GM23338 (cell line): ENCODE measurements around the gene SPTBN4. TPM values are rescaled to one million over a fixed set of nuclear protein-coding genes. Genes with fewer than 3 reads are reported as not detected.

Source experiments
- ATAC-seq: fragments of 200-7000 bp; cut with Tn5 transposase; 3 replicates; pipeline ENCODE4 v1.9.1; 2020
- DNase-seq: peaks from one replicate; pipeline ENCODE4 v3.0.0-alpha.2; 2015; ENCODE audit warnings: low spot score
- H2AFZ ChIP-seq: fragments of 200-600 bp; sonication (generic); 2 replicates; pipeline ENCODE4 v1.8.0; 2016; ENCODE audit warnings: antibody characterized with exemption, mild to moderate bottlenecking, moderate library complexity
- H3F3A ChIP-seq: fragments of 200-600 bp; sonication (generic); replicated peaks from 2 replicates; pipeline ENCODE4 v1.8.0; 2017; ENCODE audit warnings: antibody characterized with exemption, mixed run types, low read depth
- H3K27ac ChIP-seq: fragments of 200-600 bp; sonication (generic); 2 replicates; pipeline ENCODE4 v1.6.1; 2016; ENCODE audit warnings: low read depth
- H3K27me3 ChIP-seq: fragments of 200-600 bp; sonication (generic); 2 replicates; pipeline ENCODE4 v1.8.0; 2016; ENCODE audit warnings: mild to moderate bottlenecking, mixed run types, moderate library complexity; ENCODE audit not compliant: insufficient read depth
- H3K36me3 ChIP-seq: fragments of 200-600 bp; sonication (generic); 2 replicates; pipeline ENCODE4 v1.8.0; 2016; ENCODE audit warnings: mild to moderate bottlenecking; ENCODE audit not compliant: insufficient read depth
- H3K4me1 ChIP-seq: fragments of 200-600 bp; sonication (generic); 2 replicates; pipeline ENCODE4 v1.8.0; 2016; ENCODE audit warnings: mild to moderate bottlenecking, moderate library complexity; ENCODE audit not compliant: insufficient read depth
- H3K4me2 ChIP-seq: fragments of 200-600 bp; sonication (generic); 2 replicates; pipeline ENCODE4 v1.7.1; 2017; ENCODE audit warnings: mixed run types
- H3K4me3 ChIP-seq: fragments of 200-600 bp; sonication (generic); 2 replicates; pipeline ENCODE4 v1.6.1; 2016; ENCODE audit warnings: mixed run types
- H3K79me2 ChIP-seq: fragments of 200-600 bp; sonication (generic); replicated peaks from 2 replicates; pipeline ENCODE4 v1.8.0; 2017; ENCODE audit warnings: mild to moderate bottlenecking; ENCODE audit not compliant: insufficient read depth
- H3K9me2 ChIP-seq: fragments of 200-600 bp; sonication (generic); 2 replicates; pipeline ENCODE4 v1.8.0; 2017; ENCODE audit not compliant: insufficient read depth
- H4K20me1 ChIP-seq: fragments of 200-600 bp; sonication (generic); replicated peaks from 2 replicates; pipeline ENCODE4 v1.8.0; 2017; ENCODE audit warnings: mild to moderate bottlenecking; ENCODE audit not compliant: insufficient read depth
- H3K27ac Mint-ChIP-seq: 2 replicates; pipeline ENCODE4 v1.8.0; 2020; ENCODE audit warnings: inconsistent platforms, mild to moderate bottlenecking, moderate library complexity, mixed read lengths
- H3K27me3 Mint-ChIP-seq: 3 replicates; pipeline ENCODE4 v1.8.0; 2022; ENCODE audit warnings: low read depth, mild to moderate bottlenecking, moderate library complexity, mixed read lengths, inconsistent platforms; ENCODE audit not compliant: insufficient read depth, poor library complexity
- H3K36me3 Mint-ChIP-seq: 3 replicates; pipeline ENCODE4 v1.8.0; 2021; ENCODE audit warnings: low read depth, mild to moderate bottlenecking, inconsistent platforms, moderate library complexity, mixed read lengths
- H3K4me1 Mint-ChIP-seq: 3 replicates; pipeline ENCODE4 v1.8.0; 2020; ENCODE audit warnings: mild to moderate bottlenecking, inconsistent platforms, mixed read lengths
- H3K4me3 Mint-ChIP-seq: 3 replicates; pipeline ENCODE4 v1.8.0; 2021; ENCODE audit warnings: moderate library complexity, mild to moderate bottlenecking, inconsistent platforms, mixed read lengths
- H3K9me3 Mint-ChIP-seq: 3 replicates; pipeline ENCODE4 v1.8.0; 2020; ENCODE audit warnings: moderate library complexity, mild to moderate bottlenecking, inconsistent platforms, mixed read lengths
- CTCF ChIP-seq, 2 experiments: fragments of 200-600 bp in 1 of 2; sonication (generic) in 1 of 2; conservative IDR thresholded peaks; 2 replicates each; pipeline versions ENCODE4 v1.5.1 to v1.6.1; 2016 to 2017; ENCODE audit warnings: antibody characterized with exemption in 2 of 2, low read depth in 2 of 2, mild to moderate bottlenecking in 2 of 2, moderate library complexity in 1 of 2
- EZH2phosphoT487 ChIP-seq: fragments of 200-600 bp; sonication (generic); IDR thresholded peaks from one replicate; pipeline ENCODE4 v1.8.1; 2018; ENCODE audit warnings: antibody characterized with exemption; ENCODE audit not compliant: unreplicated experiment
- JUNB ChIP-seq: IDR thresholded peaks from one replicate; pipeline ENCODE4 v1.6.1; 2016; ENCODE audit warnings: antibody characterized with exemption; ENCODE audit not compliant: unreplicated experiment
- NANOG ChIP-seq: IDR thresholded peaks from 2 replicates; pipeline ENCODE4 v1.6.1; 2016; ENCODE audit warnings: antibody characterized with exemption, borderline replicate concordance
- POLR2AphosphoS5 ChIP-seq: IDR thresholded peaks from 2 replicates; pipeline ENCODE4 v1.6.1; 2016; ENCODE audit warnings: antibody characterized with exemption, low read depth
- REST ChIP-seq: IDR thresholded peaks from one replicate; pipeline ENCODE4 v1.6.1; 2018; ENCODE audit warnings: antibody characterized with exemption; ENCODE audit not compliant: unreplicated experiment
- ZNF114 ChIP-seq: fragments of 250-450 bp; sonication (Bioruptor Pico); IDR thresholded peaks from 2 replicates; pipeline ENCODE4 v1.5.0; 2020; ENCODE audit warnings: mild to moderate bottlenecking, moderate library complexity
- ZNF331 ChIP-seq: fragments of 250-450 bp; sonication (Bioruptor Pico); IDR thresholded peaks from 2 replicates; pipeline ENCODE4 v1.5.0; 2020; ENCODE audit warnings: low read depth, mild to moderate bottlenecking, moderate library complexity
- ZNF462 ChIP-seq: fragments of 250-450 bp; sonication (Bioruptor Pico); IDR thresholded peaks from 2 replicates; pipeline ENCODE4 v1.5.0; 2020; ENCODE audit warnings: mild to moderate bottlenecking, moderate library complexity
- polyA plus RNA-seq: library from polyadenylated mRNA; unstranded; fragments of >200 nt; fragmentation: Nextera tagmentation; extraction: Ambion mirVana; gene quantifications from 2 replicates; pipeline ENCODE4 v1.2.1, GENCODE V29; 2016
- total RNA-seq: library from RNA; depleted of rRNA; stranded (reverse); fragments of >200 nt; shearing (Covaris generic); gene quantifications from 2 replicates; pipeline ENCODE4 v1.2.3, GENCODE V29; 2014

SPTBN4 gene
- total and polyA plus RNA-seq, 2 experiments from 2014 or later = 1.6 to 2.3 TPM

GRCh38 chr19:40524655-40525054 lies 57.9 kb downstream of the SPTBN4 start:
- no peak overlapping the region for H3K4me3 ChIP-seq
- H3K27ac ChIP-seq = no peak overlapping the region
- H3K4me1 ChIP-seq = peaks cover 7% of the 10 kb centered on the region
- peaks cover 4% of the 10 kb centered on the region; the same call in 1 of the 2 replicates for H3F3A ChIP-seq
- no peak overlapping the region for H3K4me3 Mint-ChIP-seq
- H3K27me3 ChIP-seq = peaks cover 26% of the 10 kb centered on the region
- no peak for ATAC-seq
- no peak overlapping the region for H3K4me2 ChIP-seq
- TF ChIP-seq NANOG (no peak), JUNB (no peak)
- H3K27me3 Mint-ChIP-seq = peaks cover 31% of the 10 kb centered on the region
- no peak overlapping the region for H2AFZ ChIP-seq
- H3K4me1 Mint-ChIP-seq = peaks cover 12% of the 10 kb centered on the region
- no peaks in the 10 kb centered on the region for H4K20me1 ChIP-seq
- no peaks in the 10 kb centered on the region for H3K36me3 ChIP-seq
- H3K9me2 ChIP-seq = no peaks in the 10 kb centered on the region
- peaks cover 19% of the 10 kb centered on the region for H3K9me3 Mint-ChIP-seq
- H3K36me3 Mint-ChIP-seq = peaks cover 2% of the 10 kb centered on the region; the same call in 2 of the 3 replicates
- H3K27ac Mint-ChIP-seq = no peak overlapping the region
- DNase-seq = no peak
- no peaks in the 10 kb centered on the region for H3K79me2 ChIP-seq

GRCh38 chr19:40525234-40526051 lies 58.6 kb downstream of the SPTBN4 start:
- Histone ChIP-seq H3K27ac (no peak overlapping the region), H4K20me1 (no peaks in the 10 kb centered on the region), H3K36me3 (no peaks in the 10 kb centered on the region), H3K27me3 (peaks cover 18% of the 10 kb centered on the region), H3K79me2 (no peaks in the 10 kb centered on the region), H3K4me2 (no peak overlapping the region), H3F3A (no peaks in the 10 kb centered on the region), H2AFZ (no peak overlapping the region), H3K4me1 (peaks cover 11% of the 10 kb centered on the region), H3K9me2 (no peaks in the 10 kb centered on the region), H3K4me3 (no peak overlapping the region)
- ATAC-seq = no peak
- TF ChIP-seq REST = no peak
- no peak for TF ChIP-seq ZNF462 (CRISPR knock-in tag)
- no peak for TF ChIP-seq JUNB
- no peak for TF ChIP-seq ZNF331
- no peak for TF ChIP-seq ZNF114 (CRISPR knock-in tag)
- no peak for TF ChIP-seq POLR2AphosphoS5
- no peak for TF ChIP-seq EZH2phosphoT487
- TF ChIP-seq CTCF (conservative IDR thresholded peaks at IDR 0.05; ENCODE audit: low read depth in 2 of 2) = no peak
- DNase-seq = no peak
- peaks cover 25% of the 10 kb centered on the region for H3K27me3 Mint-ChIP-seq
- H3K4me3 Mint-ChIP-seq = no peak overlapping the region; the same call in 2 of the 3 replicates
- peaks cover 17% of the 10 kb centered on the region for H3K4me1 Mint-ChIP-seq
- no peak overlapping the region for H3K27ac Mint-ChIP-seq
- H3K9me3 Mint-ChIP-seq = peaks cover 15% of the 10 kb centered on the region
- H3K36me3 Mint-ChIP-seq = no peaks in the 10 kb centered on the region; the same call in 2 of the 3 replicates
